ENCODE data around the gene NXPH4.

The NXPH4 gene

GRCh38 chr12:57250541-57250940 is 33.9 kb downstream of the NXPH4 start:
- intact Hi-C loops (cut with DNase I), result no loop called here
- DNase-seq, result no peak

- DNase-seq, result peak in 1 of 42 donors; percentile 1
- intact Hi-C loops (cut with DNase I), result no loop called here
Observed at GRCh38 chr12:57250956-57251355, 34.4 kb downstream of the NXPH4 start, which contains the start of gene STAC3. STAC3 (minus strand) TSS chr12:57251187; CDS start chr12:57249636, 1,551 bp downstream.

GRCh38 chr12:57254506-57255280 is 38.1 kb downstream of the NXPH4 start:
- peak in 1 of 42 donors; percentile 0 for DNase-seq
- intact Hi-C loops (cut with DNase I), result no loop called here

GRCh38 chr12:57255916-57256315 is 39.3 kb downstream of the NXPH4 start:
- intact Hi-C loops (cut with DNase I), result no loop called here
- DNase-seq, result peak in 1 of 42 donors; percentile 1

GRCh38 chr12:57258977-57259970 is 42.7 kb downstream of the NXPH4 start:
- DNase-seq, result no peak
- intact Hi-C loops (cut with DNase I), result no loop called here

- DNase-seq, result no peak
- intact Hi-C loops (cut with DNase I), result no loop called here
Observed at GRCh38 chr12:57260366-57260765, 43.8 kb downstream of the NXPH4 start.

- intact Hi-C loops (cut with DNase I), result no loop called here
Observed at GRCh38 chr12:57261428-57261865, 44.9 kb downstream of the NXPH4 start.

GRCh38 chr12:57262126-57262822 is 45.7 kb downstream of the NXPH4 start:
- intact Hi-C loops (cut with DNase I), result no loop called here
- DNase-seq, result no peak

More at GRCh38 chr12:57261428-57261865, 44.9 kb downstream of the NXPH4 start:
- DNase-seq, result no peak

- intact Hi-C loops (cut with DNase I), result no loop called here
- no peak for DNase-seq
Observed at GRCh38 chr12:57263096-57263495, 46.5 kb downstream of the NXPH4 start.

GRCh38 chr12:57266681-57267080 is 50.1 kb downstream of the NXPH4 start:
- intact Hi-C loops (cut with DNase I), result no loop called here
- DNase-seq, result no peak

- DNase-seq, result no peak
- intact Hi-C loops (cut with DNase I), result no loop called here
Observed at GRCh38 chr12:57268264-57268663, 51.7 kb downstream of the NXPH4 start.

- intact Hi-C loops (cut with DNase I), result no loop called here
- DNase-seq, result no peak
Observed at GRCh38 chr12:57270966-57271470, 54.4 kb downstream of the NXPH4 start.

- DNase-seq, result no peak
- intact Hi-C loops (cut with DNase I), result no loop called here
Observed at GRCh38 chr12:57272337-57273151, 56.0 kb downstream of the NXPH4 start.

- intact Hi-C loops (cut with DNase I), result no loop called here
- DNase-seq, result no peak
Observed at GRCh38 chr12:57273516-57273915, 56.9 kb downstream of the NXPH4 start.
